Fibroblast of villous mesenchyme (primary cell): ENCODE data around the gene SQSTM1. TPM values are rescaled to one million over a fixed set of nuclear protein-coding genes. Genes with fewer than 3 reads are reported as not detected.
A peak's percentile ranks its signal among the peaks of the same experiment; 100 is the strongest.

Source experiments
- DNase-seq: peaks from one replicate; pipeline ENCODE4 v3.0.0-alpha.2; 2010; ENCODE audit warnings: low read depth
- H3K4me3 ChIP-seq: 2 replicates; pipeline ENCODE4 v1.5.1; 2011; ENCODE audit warnings: low read depth, mild to moderate bottlenecking, low read length
- total RNA-seq: library from RNA; depleted of rRNA; stranded (reverse); fragments of >200 nt; gene quantifications from 2 replicates; pipeline ENCODE4 v1.2.3, GENCODE V29; 2012
- TF ChIP-seq, protein P1 (sequence below): IDR thresholded peaks from 2 replicates; pipeline ENCODE4 v1.5.1; 2012; ENCODE audit warnings: low read depth, mild to moderate bottlenecking, low read length; ENCODE audit not compliant: insufficient read depth

SQSTM1 gene
- total RNA-seq, 1 donor = 892 TPM

DNA sequence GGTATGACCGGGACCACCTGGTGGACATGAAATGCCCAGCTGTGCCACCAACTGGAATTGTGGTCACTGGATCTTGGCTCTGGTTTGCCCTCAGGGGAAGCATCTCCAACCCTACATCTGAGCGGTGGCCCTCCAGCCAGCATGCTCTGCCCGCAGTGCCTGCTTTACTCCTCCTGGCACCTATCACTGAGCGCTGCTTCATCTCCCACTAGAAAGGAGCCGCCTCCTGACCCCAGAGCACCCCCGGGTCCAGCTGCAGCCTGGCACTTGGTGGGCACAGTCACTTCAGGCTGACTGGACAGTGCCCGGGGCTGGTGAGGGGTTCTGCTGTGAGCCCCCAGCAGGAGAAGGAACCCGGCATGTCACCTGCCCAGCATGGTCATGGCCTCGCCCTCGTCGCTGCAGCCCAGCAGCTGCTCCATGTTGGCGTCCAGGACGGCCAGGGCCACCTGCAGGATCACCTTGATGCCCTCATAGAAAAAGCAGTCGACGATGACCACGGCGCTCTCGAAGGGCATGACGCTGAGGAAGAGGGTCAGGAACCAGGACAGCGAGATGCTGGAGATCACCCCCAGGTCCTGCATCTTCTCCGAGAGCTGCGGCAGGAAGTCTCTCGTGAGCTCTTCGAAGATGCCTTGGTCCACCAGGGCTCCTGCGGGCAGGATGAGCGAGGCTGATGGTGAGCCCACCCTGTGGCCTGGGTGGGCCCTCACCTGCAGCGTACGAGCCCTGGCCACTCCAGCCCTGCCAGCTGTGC is 54.0 kb downstream of the SQSTM1 start:
- TF ChIP-seq, protein P1, sequence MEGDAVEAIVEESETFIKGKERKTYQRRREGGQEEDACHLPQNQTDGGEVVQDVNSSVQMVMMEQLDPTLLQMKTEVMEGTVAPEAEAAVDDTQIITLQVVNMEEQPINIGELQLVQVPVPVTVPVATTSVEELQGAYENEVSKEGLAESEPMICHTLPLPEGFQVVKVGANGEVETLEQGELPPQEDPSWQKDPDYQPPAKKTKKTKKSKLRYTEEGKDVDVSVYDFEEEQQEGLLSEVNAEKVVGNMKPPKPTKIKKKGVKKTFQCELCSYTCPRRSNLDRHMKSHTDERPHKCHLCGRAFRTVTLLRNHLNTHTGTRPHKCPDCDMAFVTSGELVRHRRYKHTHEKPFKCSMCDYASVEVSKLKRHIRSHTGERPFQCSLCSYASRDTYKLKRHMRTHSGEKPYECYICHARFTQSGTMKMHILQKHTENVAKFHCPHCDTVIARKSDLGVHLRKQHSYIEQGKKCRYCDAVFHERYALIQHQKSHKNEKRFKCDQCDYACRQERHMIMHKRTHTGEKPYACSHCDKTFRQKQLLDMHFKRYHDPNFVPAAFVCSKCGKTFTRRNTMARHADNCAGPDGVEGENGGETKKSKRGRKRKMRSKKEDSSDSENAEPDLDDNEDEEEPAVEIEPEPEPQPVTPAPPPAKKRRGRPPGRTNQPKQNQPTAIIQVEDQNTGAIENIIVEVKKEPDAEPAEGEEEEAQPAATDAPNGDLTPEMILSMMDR = no peak
- no peak overlapping the region for H3K4me3 ChIP-seq
- no peak for DNase-seq

- TF ChIP-seq, protein P1 = no peak
- peak; percentile 54 for DNase-seq
Measured at GRCh38 chr5:179875741-179876609, 55.3 kb downstream of the SQSTM1 start.

DNA sequence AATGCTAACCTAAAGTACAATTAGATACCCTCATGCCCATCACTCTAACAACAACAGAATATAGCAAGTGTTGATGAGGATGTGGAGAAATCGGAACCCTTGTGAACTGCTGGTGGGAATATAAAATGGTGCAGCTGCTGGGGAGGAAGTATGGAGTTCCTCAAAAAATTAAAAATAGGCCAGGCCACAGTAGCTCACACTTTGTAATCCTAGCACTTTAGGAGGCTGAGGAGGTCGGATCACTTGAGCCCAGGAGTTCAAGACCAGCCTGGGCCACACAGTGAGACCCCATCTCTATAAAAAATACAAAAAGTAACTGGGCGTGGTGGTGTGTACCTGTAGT is 55.9 kb downstream of the SQSTM1 start:
- DNase-seq = no peak
- no peak overlapping the region for H3K4me3 ChIP-seq
- TF ChIP-seq, protein P1 = no peak

More at GRCh38 chr5:179875741-179876609, 55.3 kb downstream of the SQSTM1 start:
- H3K4me3 ChIP-seq = no peak overlapping the region

DNA sequence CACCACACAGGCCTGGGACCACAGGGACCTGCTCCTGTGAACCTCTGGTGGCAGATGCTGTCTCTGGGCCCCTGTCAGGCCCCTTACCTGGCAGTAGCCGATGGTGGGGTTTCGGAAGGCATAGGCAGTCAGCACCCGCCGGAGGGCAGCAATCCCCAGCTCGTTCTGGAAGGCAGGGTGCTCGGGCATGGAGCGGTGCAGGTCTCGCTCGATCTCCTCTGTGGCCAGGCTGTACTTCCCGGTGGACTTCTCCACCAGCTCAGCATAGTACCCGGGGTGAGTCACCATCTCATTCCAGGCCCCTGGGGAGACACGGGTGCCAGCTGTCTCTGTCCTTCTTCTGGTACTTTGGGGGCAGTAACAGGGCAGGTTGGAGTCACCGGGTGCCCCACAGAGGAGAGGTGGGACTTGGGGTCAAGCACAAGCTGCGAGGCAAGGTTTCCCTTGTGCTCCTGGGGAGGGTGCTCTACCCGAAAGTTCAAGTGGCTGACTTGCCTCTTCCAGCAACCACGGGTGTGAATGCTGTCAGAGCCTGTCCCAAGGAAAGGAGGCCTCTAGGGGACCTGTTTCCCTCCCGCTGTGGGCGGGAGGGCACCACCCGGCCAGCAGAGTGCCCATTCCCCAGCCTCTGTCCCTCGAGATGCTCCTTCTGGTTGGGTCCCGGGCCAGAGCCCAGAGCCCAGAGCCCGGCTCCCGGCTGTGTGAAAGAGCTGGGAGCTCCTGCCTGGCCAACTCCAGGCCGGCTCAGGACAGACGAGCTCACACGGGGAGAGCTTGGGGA is 57.7 kb downstream of the SQSTM1 start:
- H3K4me3 ChIP-seq = no peak overlapping the region
- DNase-seq = no peak
- TF ChIP-seq, protein P1 = no peak

GRCh38 chr5:179879003-179879689 is 58.4 kb downstream of the SQSTM1 start:
- no peak for DNase-seq
- TF ChIP-seq, protein P1 = no peak
- no peak overlapping the region for H3K4me3 ChIP-seq

DNA sequence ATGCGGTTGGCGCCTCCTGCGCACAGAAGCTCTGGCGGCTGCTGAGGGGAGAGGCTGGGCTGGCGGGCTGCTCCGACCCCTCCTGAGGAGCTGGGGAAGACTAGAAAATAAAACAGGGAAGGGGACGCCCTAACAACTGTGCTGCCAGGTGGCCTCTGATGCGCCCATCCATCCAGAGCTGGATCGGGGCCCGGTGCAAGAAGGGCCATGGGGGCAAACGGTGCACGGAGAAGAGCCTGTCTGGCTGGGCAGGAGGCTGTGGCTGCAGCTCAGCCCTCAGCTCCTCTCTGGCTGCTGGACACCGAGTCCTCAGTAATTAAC is 58.9 kb downstream of the SQSTM1 start:
- TF ChIP-seq, protein P1 = no peak
- no peak overlapping the region for H3K4me3 ChIP-seq
- no peak for DNase-seq
